Measurements from ENCODE around the gene NPC1.

- TF ChIP-seq CTCF (IDR thresholded peaks at IDR 0.05) (no peak), POLR2A (IDR thresholded peaks at IDR 0.05) (no peak)
Observed at GRCh38 chr18:23570912-23571504, 15.3 kb downstream of the NPC1 start.
